Endothelial cell of umbilical vein (primary cell): ENCODE measurements around the gene NDUFS6.

Experiments used
- EZH2 ChIP-seq: IDR thresholded peaks from 2 replicates; pipeline ENCODE4 v1.6.1; 2012; ENCODE audit warnings: borderline replicate concordance, low read depth, mild to moderate bottlenecking, moderate library complexity, low read length, inconsistent platforms; ENCODE audit not compliant: severe bottlenecking
- POLR2A ChIP-seq: IDR thresholded peaks from 2 replicates; pipeline ENCODE4 v1.6.1; 2012; ENCODE audit warnings: low read depth, mild to moderate bottlenecking, control low read depth, low read length
- TF ChIP-seq, protein P1 (sequence below), 2 donors: IDR thresholded peaks; 1 replicate in 1 of 2; 2 replicates in 1 of 2; pipeline ENCODE4 v1.5.1; 2011; ENCODE audit warnings: low read length in 2 of 2, mild to moderate bottlenecking in 2 of 2, moderate library complexity in 2 of 2, control low read depth in 1 of 2, inconsistent platforms in 1 of 2, low read depth in 1 of 2; ENCODE audit not compliant: insufficient read depth in 1 of 2; ENCODE audit errors: extremely low read depth in 1 of 2

GRCh38 chr5:1827025-1827885, 26.0 kb downstream of the NDUFS6 start:
- TF ChIP-seq EZH2 (no peak), POLR2A (no peak)
- TF ChIP-seq, protein P1, sequence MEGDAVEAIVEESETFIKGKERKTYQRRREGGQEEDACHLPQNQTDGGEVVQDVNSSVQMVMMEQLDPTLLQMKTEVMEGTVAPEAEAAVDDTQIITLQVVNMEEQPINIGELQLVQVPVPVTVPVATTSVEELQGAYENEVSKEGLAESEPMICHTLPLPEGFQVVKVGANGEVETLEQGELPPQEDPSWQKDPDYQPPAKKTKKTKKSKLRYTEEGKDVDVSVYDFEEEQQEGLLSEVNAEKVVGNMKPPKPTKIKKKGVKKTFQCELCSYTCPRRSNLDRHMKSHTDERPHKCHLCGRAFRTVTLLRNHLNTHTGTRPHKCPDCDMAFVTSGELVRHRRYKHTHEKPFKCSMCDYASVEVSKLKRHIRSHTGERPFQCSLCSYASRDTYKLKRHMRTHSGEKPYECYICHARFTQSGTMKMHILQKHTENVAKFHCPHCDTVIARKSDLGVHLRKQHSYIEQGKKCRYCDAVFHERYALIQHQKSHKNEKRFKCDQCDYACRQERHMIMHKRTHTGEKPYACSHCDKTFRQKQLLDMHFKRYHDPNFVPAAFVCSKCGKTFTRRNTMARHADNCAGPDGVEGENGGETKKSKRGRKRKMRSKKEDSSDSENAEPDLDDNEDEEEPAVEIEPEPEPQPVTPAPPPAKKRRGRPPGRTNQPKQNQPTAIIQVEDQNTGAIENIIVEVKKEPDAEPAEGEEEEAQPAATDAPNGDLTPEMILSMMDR (IDR thresholded peaks at IDR 0.05; ENCODE audit: extremely low read depth in 1 of 2, insufficient read depth in 1 of 2, low read depth in 1 of 2, low read length in 2 of 2): no peak
